Measurements from ENCODE around the gene HHAT. TPM values are rescaled to one million over a fixed set of nuclear protein-coding genes. Genes with fewer than 3 reads are reported as not detected.

HHAT gene
- total RNA-seq, 4 donors from 2014 or later: 3.4 to 5.2 (median 4.0) TPM

DNA sequence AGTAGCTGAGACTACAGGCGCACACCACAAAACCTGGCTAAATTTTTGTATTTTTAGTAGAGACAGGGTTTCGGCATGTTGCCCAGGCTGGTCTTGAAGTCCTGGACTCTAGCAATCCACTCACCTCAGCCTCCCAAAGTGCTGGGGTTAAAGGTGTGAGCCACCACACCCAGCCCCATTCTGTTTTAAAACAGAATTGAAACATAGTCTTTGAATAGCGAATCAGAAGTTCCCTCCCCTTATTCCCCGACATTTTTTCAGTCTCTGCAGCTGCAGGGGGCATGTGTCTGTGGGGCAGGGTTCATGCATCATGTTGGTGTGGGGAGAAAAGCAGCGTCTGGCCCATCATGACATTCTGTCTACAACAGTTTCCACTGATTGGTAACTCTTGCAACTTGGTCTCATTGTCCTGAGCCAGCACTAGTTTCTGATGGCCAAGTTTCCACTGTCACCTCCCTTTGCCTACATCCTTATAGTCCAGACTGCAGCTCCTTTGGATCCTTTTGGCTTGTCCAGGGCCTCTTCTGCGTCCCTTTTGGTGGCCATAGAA lies 15.6 kb upstream of the HHAT start:
- no peak for TF ChIP-seq POLR2A (IDR thresholded peaks at IDR 0.05)
- TF ChIP-seq, protein P1, sequence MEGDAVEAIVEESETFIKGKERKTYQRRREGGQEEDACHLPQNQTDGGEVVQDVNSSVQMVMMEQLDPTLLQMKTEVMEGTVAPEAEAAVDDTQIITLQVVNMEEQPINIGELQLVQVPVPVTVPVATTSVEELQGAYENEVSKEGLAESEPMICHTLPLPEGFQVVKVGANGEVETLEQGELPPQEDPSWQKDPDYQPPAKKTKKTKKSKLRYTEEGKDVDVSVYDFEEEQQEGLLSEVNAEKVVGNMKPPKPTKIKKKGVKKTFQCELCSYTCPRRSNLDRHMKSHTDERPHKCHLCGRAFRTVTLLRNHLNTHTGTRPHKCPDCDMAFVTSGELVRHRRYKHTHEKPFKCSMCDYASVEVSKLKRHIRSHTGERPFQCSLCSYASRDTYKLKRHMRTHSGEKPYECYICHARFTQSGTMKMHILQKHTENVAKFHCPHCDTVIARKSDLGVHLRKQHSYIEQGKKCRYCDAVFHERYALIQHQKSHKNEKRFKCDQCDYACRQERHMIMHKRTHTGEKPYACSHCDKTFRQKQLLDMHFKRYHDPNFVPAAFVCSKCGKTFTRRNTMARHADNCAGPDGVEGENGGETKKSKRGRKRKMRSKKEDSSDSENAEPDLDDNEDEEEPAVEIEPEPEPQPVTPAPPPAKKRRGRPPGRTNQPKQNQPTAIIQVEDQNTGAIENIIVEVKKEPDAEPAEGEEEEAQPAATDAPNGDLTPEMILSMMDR (IDR thresholded peaks at IDR 0.05): no peak
- Histone ChIP-seq H3K36me3 (no peaks in the 10 kb centered on the region), H3K4me3 (no peak overlapping the region), H3K4me1 (peaks cover 3 to 28% (median 15%) of the 10 kb centered on the region in 3 donors), H3K27ac (no peak overlapping the region), H3K27me3 (peaks cover 0 to 19% (median 0%) of the 10 kb centered on the region in 4 donors), H3K9me3 (no peaks in the 10 kb centered on the region)
- no peak for DNase-seq
- intact Hi-C loops (cut with DNase I): loop anchor here (5.0 kb wide), 1 partner anchor 166 kb away; no protein-coding TSS in a partner anchor
- WGBS, 2 donors: 77 to 87% methylated on average over 6 of the region's 6 CpGs

DNA sequence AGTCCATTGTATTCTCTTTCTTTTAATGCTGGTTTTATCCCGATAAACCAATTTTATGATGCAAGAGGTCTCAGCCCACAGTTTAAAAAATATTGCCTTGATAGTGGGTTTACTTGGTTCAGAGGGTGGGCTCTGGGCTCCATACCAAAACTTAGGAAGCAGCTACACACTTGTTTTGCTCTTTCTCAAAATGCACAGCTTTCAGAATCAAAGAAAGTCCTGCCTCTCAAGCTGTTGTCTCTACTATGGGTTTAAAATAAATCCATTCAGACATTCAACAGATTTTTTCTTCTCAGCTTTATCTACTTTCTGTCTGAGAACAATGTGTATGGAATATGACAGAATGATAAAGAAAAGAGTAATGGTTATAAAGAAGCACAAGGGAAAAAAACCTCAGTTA lies 14.8 kb upstream of the HHAT start:
- no peak overlapping the region for H3K4me3 ChIP-seq
- DNase-seq: no peak
- intact Hi-C loops (cut with DNase I): loop anchor here (5.0 kb wide), 1 partner anchor 167 kb away; no protein-coding TSS in a partner anchor
- no peaks in the 10 kb centered on the region for H3K9me3 ChIP-seq
- 64 to 82% methylated on average over 1 of the region's 1 CpG for WGBS, 2 donors
- H3K27ac ChIP-seq: no peak overlapping the region
- no peak for TF ChIP-seq POLR2A (IDR thresholded peaks at IDR 0.05)
- TF ChIP-seq, protein P1 (IDR thresholded peaks at IDR 0.05): no peak
- H3K4me1 ChIP-seq: peaks cover 3 to 28% (median 15%) of the 10 kb centered on the region in 3 donors
- peaks cover 0 to 19% (median 0%) of the 10 kb centered on the region in 4 donors for H3K27me3 ChIP-seq
- H3K36me3 ChIP-seq: no peaks in the 10 kb centered on the region

DNA sequence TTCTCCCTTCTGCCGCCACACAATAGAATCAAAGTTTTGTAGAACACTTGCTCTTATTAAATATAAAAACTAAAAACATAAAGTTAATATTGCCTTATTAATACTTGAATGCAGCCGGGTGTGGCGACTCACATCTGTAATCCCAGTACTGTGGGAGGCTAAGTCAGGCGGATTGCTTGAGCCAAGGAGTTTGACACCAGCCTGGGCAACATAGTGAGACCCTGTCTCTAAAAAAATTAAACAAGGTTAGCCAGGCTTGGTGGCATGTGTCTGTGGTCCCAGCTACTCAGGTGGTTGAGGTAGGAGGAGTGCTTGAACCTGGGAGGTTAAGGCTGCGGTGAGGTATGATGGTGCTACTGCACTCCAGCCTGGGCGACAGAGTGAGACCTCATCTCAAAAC lies 13.2 kb upstream of the HHAT start:
- WGBS, 2 donors: 77 to 91% methylated on average over 6 of the region's 6 CpGs
- Histone ChIP-seq H3K4me3 (no peak overlapping the region), H3K36me3 (no peaks in the 10 kb centered on the region), H3K27me3 (peaks cover 0 to 19% (median 0%) of the 10 kb centered on the region in 4 donors), H3K27ac (no peak overlapping the region), H3K4me1 (peaks cover under 1 to 23% (median 9%) of the 10 kb centered on the region in 3 donors), H3K9me3 (no peaks in the 10 kb centered on the region)
- intact Hi-C loops (cut with DNase I): no loop called here
- no peak for DNase-seq
- TF ChIP-seq, protein P1 (IDR thresholded peaks at IDR 0.05): no peak
- TF ChIP-seq POLR2A (IDR thresholded peaks at IDR 0.05): no peak

DNA sequence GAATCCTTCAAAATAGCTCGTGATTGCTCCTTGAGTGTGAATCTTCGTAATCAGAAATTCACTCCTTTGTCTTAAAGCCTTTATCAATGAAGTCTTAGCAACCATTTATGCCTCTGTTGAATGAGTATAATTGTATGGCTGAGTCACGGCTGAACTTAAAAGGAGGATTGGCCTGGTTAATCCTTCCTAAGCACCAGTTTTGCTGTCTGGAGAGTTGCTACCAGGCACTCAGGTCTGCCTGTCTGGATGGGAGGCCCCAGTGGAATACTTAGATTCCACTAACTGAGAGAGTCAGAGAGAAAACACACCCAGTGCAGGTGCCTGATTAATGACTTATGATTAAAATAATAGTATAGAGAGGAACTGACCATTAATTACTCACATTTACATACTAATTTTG lies 7.6 kb upstream of the HHAT start:
- peak overlapping the region; percentile 17 to 77 (median 61) for H3K27ac ChIP-seq
- H3K36me3 ChIP-seq: no peaks in the 10 kb centered on the region
- no peak for TF ChIP-seq POLR2A (IDR thresholded peaks at IDR 0.05)
- TF ChIP-seq, protein P1 (IDR thresholded peaks at IDR 0.05): no peak
- WGBS, 2 donors: 35 to 66% methylated on average over 3 of the region's 3 CpGs
- no peak overlapping the region for H3K4me3 ChIP-seq
- no peak for DNase-seq
- no peaks in the 10 kb centered on the region for H3K9me3 ChIP-seq
- no peaks in the 10 kb centered on the region for H3K27me3 ChIP-seq
- intact Hi-C loops (cut with DNase I): no loop called here
- H3K4me1 ChIP-seq: peaks cover 0 to 22% (median 4%) of the 10 kb centered on the region in 3 donors

DNA sequence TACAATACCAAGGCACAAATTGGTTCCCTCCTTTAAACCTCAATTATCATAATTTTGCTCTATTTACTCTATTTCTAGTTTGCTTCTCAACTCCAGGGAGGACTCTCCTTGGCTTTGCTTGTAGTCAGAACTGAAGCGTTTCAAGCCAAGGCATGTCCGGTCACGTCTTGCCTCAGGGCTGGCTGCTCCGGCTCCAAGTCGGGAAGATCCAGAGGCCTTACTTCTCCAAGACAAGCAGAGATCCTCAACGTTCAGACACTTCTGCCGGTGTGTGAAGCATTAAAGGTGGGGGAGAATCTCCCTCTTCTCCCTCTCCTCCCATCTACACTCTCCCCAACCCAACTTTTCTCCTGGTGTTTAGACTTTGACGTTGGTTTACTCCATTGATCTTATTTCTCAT lies 7.2 kb upstream of the HHAT start:
- intact Hi-C loops (cut with DNase I): no loop called here
- H3K27ac ChIP-seq: peak overlapping the region; percentile 17 to 77 (median 61)
- H3K4me1 ChIP-seq: peaks cover 0 to 22% (median 4%) of the 10 kb centered on the region in 3 donors
- no peak for DNase-seq
- no peak overlapping the region for H3K4me3 ChIP-seq
- WGBS, 2 donors: 39 to 49% methylated on average over 8 of the region's 8 CpGs
- no peaks in the 10 kb centered on the region for H3K27me3 ChIP-seq
- H3K9me3 ChIP-seq: no peaks in the 10 kb centered on the region
- no peak for TF ChIP-seq POLR2A (IDR thresholded peaks at IDR 0.05)
- TF ChIP-seq, protein P1 (IDR thresholded peaks at IDR 0.05): no peak
- no peaks in the 10 kb centered on the region for H3K36me3 ChIP-seq

Data from esophagus squamous epithelium (tissue), 5 donors.